AG04450 (cell line): Measurements from ENCODE around the gene LXN. TPM values are rescaled to one million over a fixed set of nuclear protein-coding genes. Genes with fewer than 3 reads are reported as not detected.
"Not testable (repeated sequence)": the region's sequence is repeated elsewhere in the genome, so short reads cannot be mapped to it uniquely, and the experiment has no call there.

ENCODE experiments used
- CTCF ChIA-PET: fragments of 300-600, 350-600 bp; formaldehyde crosslinking; extraction: SDS; loops from one replicate; lab custom pipeline; 2022; ENCODE audit warnings: antibody characterized with exemption, inconsistent platforms; lab: Charles Lee
- POLR2A ChIA-PET: fragments of 350-600 bp; formaldehyde crosslinking; extraction: SDS; loops from one replicate; lab custom pipeline; 2021; ENCODE audit warnings: antibody characterized with exemption, inconsistent platforms; lab: Yijun Ruan, JAX
- DNase-seq: peaks from one replicate; pipeline ENCODE4 v3.0.0-alpha.2; 2011; ENCODE audit warnings: low read depth, low spot score
- H3K27ac ChIP-seq: one replicate; pipeline ENCODE4 v1.5.1; 2012; ENCODE audit warnings: low read depth, low read length, control low read depth
- H3K27me3 ChIP-seq: one replicate; pipeline ENCODE4 v1.6.0; 2012; ENCODE audit warnings: low read length; ENCODE audit not compliant: control insufficient read depth, insufficient read depth
- H3K4me3 ChIP-seq: 2 replicates; pipeline ENCODE4 v1.5.1; 2011; ENCODE audit warnings: mild to moderate bottlenecking, low read depth, low read length, control low read depth
- H3K9me3 ChIP-seq: 2 replicates; pipeline ENCODE4 v1.5.1; 2012; ENCODE audit warnings: low read length; ENCODE audit not compliant: control insufficient read depth, insufficient read depth
- polyA plus RNA-seq: library from polyadenylated mRNA; depleted of rRNA; stranded (reverse); fragments of >200 nt; gene quantifications from 2 replicates; pipeline ENCODE4 v1.2.3, GENCODE V29; 2011
- TF ChIP-seq, protein P1 (sequence below): IDR thresholded peaks from 2 replicates; pipeline ENCODE4 v1.5.1; 2011; ENCODE audit warnings: low read depth, low read length, control low read depth, inconsistent platforms

The LXN gene
- polyA plus RNA-seq, 1 experiment, result 347 TPM

- no peak overlapping the region for H3K4me3 ChIP-seq
- H3K27ac ChIP-seq, result no peak overlapping the region
- TF ChIP-seq, protein P1, sequence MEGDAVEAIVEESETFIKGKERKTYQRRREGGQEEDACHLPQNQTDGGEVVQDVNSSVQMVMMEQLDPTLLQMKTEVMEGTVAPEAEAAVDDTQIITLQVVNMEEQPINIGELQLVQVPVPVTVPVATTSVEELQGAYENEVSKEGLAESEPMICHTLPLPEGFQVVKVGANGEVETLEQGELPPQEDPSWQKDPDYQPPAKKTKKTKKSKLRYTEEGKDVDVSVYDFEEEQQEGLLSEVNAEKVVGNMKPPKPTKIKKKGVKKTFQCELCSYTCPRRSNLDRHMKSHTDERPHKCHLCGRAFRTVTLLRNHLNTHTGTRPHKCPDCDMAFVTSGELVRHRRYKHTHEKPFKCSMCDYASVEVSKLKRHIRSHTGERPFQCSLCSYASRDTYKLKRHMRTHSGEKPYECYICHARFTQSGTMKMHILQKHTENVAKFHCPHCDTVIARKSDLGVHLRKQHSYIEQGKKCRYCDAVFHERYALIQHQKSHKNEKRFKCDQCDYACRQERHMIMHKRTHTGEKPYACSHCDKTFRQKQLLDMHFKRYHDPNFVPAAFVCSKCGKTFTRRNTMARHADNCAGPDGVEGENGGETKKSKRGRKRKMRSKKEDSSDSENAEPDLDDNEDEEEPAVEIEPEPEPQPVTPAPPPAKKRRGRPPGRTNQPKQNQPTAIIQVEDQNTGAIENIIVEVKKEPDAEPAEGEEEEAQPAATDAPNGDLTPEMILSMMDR, result no peak
- H3K27me3 ChIP-seq, result no peaks in the 10 kb centered on the region
- no peaks in the 10 kb centered on the region for H3K9me3 ChIP-seq
- DNase-seq, result no peak
- ChIA-PET CTCF (interaction anchor here (0.7 to 7.3 kb wide), 4 partner anchors 25 to 1349 kb away, joined by 3 to 38 read pairs (median 5); no protein-coding TSS in a partner anchor), POLR2A (no interaction called here)
Measured at GRCh38 chr3:158700559-158700958, 28.1 kb upstream of the LXN start.

DNA sequence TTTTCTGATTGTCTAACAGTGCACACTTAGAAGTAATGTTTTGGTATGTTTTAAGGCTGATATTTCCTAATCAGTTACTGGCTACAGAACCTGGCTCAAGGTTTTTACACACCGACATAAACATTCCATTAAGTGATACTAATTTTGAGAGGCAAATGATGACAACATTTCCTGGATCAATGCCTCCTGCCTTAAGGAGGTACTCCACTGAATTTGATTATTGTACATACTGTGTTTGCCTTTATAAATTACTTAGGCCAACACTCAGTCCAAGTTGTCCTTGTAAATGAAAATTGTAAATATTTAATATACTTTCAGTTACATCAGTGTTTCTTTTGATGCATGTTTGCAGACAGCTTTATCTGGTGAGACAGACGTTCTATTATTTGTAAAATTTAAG, 24.2 kb upstream of the LXN start:
- TF ChIP-seq, protein P1, result no peak
- no peak for DNase-seq
- Histone ChIP-seq H3K27me3 (no peaks in the 10 kb centered on the region), H3K4me3 (no peak overlapping the region), H3K27ac (no peak overlapping the region), H3K9me3 (no peaks in the 10 kb centered on the region)
- ChIA-PET CTCF (interaction anchor here (1.1 to 2.8 kb wide), 4 partner anchors 24 to 92 kb away, joined by 3 to 12 read pairs (median 10); partner anchors contain the start of gene LXN), POLR2A (interaction anchor here (0.7 to 1.1 kb wide), 2 partner anchors 24 to 30 kb away, joined by 3 read pairs; partner anchors contain the start of gene LXN)

DNA sequence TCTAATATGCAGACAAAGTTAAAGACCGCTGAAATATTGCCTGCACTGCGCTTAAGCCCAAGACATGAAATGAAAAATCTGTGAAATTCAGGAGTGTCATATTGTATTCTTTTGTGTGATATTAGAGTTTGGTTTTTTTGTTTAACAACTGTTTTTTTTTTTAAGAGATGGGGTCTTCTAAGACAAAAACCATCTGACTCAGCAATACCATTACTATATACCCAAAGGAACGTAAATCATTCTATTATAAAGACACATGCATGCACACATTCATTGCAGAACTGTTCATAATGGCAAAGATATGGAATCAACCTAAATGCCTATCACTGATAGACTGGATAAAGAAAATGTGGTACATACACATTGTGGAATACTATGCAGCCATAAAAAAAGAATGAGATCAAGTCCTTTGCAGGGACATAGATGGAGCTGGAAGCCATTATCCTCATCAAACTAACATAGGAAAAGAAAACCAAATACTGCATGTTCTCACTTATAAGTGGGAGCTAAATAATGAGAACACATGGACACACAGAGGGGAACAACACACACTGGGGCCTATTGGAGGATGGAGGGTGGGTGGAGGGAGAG, 21.5 kb upstream of the LXN start:
- CTCF ChIA-PET, result interaction anchor here (1.0 kb wide), 2 partner anchors 34 to 95 kb away, joined by 3 to 7 read pairs; no protein-coding TSS in a partner anchor
- H3K9me3 ChIP-seq, H3K4me3 ChIP-seq, H3K27ac ChIP-seq, POLR2A ChIA-PET, DNase-seq, H3K27me3 ChIP-seq: not testable (repeated sequence)

DNA sequence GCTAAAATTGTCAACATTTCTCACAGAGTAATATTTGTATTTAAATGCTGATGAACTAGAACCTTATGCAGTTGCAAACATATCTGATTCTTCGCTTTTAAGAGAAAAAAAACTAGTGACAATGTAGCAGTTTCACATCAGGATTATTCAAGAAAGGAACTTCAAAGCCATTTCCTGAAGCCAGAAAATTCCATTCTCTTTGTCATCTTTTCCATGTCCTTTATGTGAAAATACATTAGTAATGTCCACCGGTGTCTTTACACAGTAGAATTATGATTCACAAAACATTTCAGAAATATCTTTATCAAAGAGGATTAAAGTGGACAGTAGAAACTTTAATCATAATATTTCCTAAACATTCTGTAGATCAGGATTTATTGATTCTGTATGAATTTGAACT, 12.7 kb upstream of the LXN start:
- Histone ChIP-seq H3K9me3 (no peaks in the 10 kb centered on the region), H3K27me3 (no peaks in the 10 kb centered on the region), H3K27ac (no peak overlapping the region), H3K4me3 (no peak overlapping the region)
- no peak for DNase-seq
- ChIA-PET POLR2A (no interaction called here), CTCF (interaction anchor here (1.8 to 3.0 kb wide), 3 partner anchors 13 to 42 kb away, joined by 5 to 18 read pairs (median 7); partner anchors contain the start of gene LXN)
- TF ChIP-seq, protein P1, result no peak

DNA sequence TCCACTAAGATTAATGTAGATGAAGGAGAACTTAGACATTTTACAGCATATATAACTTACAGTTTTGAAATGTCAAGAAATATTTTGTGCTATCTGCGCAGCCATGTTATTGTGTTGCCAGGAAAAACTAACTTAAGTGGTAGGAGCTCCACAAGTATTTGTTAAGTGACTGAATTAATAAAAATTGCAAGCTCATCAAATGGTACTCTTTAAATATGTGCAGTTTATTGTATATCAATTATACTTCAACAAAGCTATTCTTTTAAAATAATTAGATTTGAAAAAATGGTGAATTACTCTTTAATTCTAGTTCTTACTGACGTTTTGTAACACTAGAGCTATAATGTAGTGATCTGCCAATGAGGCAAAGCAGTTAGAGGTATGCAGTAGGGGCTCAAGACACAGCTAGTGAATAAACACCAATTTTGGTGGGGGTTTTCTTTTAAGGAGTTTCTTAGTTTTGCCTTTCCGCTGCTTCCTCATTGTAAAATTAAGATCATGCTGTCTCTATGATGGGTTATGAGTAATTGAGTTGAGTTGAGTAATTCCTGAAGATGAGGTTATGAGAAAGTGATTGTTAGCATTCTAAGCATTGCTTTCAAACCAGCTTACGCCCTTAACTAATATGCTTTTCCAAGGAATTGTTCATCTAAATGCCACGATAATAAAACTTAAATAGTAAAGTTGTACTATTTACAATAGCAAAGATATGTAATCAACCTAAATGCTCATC, 10.9 kb upstream of the LXN start:
- DNase-seq, result no peak
- CTCF ChIA-PET, result interaction anchor here (1.0 to 1.8 kb wide), 5 partner anchors 11 to 106 kb away, joined by 3 to 7 read pairs (median 6); partner anchors contain the start of gene LXN
- POLR2A ChIA-PET, result interaction anchor here (0.8 to 1.4 kb wide), 5 partner anchors 11 to 87 kb away, joined by 3 to 4 read pairs (median 4); partner anchors contain the start of gene LXN
- Histone ChIP-seq H3K27ac (no peak overlapping the region), H3K27me3 (no peaks in the 10 kb centered on the region), H3K9me3 (no peaks in the 10 kb centered on the region), H3K4me3 (no peak overlapping the region)
- TF ChIP-seq, protein P1, result no peak
